ENCODE measurements around the gene CSRP3.

DNA sequence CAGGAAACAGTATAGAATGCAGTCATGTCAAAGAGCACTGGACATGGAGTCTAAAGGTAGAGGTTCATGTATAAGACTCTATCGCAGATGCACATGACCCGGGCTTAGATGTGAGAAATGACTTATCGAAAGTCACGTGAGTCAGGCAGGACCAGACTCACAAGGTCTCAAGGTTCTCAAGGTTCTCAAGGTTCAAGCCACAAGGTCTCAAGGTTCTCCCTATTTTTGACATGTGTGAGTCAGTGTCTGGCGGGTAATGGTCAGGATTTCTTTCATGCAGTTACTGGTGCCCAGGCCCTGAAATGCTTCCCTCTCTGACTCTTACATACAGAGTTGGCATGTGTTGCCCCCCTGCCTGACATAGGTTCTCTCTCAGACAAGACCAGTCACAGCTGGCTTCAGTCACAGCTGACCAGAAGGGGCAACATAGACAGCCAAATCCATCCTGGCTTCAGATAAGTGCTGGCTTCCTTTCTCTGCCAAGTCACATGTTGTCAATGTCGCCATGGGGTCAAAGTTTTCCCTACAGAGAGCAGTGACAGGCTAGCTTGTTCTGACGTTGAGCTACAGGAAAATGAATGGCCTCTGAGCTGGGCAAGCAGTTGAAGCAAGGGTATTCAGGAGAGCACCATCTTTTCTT is 10.1 kb downstream of the CSRP3 start:
- TF ChIP-seq, protein P1, sequence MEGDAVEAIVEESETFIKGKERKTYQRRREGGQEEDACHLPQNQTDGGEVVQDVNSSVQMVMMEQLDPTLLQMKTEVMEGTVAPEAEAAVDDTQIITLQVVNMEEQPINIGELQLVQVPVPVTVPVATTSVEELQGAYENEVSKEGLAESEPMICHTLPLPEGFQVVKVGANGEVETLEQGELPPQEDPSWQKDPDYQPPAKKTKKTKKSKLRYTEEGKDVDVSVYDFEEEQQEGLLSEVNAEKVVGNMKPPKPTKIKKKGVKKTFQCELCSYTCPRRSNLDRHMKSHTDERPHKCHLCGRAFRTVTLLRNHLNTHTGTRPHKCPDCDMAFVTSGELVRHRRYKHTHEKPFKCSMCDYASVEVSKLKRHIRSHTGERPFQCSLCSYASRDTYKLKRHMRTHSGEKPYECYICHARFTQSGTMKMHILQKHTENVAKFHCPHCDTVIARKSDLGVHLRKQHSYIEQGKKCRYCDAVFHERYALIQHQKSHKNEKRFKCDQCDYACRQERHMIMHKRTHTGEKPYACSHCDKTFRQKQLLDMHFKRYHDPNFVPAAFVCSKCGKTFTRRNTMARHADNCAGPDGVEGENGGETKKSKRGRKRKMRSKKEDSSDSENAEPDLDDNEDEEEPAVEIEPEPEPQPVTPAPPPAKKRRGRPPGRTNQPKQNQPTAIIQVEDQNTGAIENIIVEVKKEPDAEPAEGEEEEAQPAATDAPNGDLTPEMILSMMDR (IDR thresholded peaks at IDR 0.05; ENCODE audit: extremely low read depth in 1 of 2, insufficient read depth in 1 of 2, low read depth in 1 of 2, low read length in 2 of 2), result no peak
- TF ChIP-seq POLR2A (IDR thresholded peaks at IDR 0.05; ENCODE audit: low read depth, low read length) (no peak), JUN (IDR thresholded peaks at IDR 0.05; ENCODE audit: borderline replicate concordance, insufficient read depth, insufficient read length, low read depth) (no peak), POLR2AphosphoS5 (IDR thresholded peaks at IDR 0.05; ENCODE audit: insufficient read depth, low read depth, low read length) (no peak), EZH2 (IDR thresholded peaks at IDR 0.05; ENCODE audit: borderline replicate concordance, low read depth, low read length, severe bottlenecking) (no peak), GATA2 (IDR thresholded peaks at IDR 0.05; ENCODE audit: insufficient read depth, insufficient read length, low read depth, low read length) (no peak), MYC (IDR thresholded peaks at IDR 0.05; ENCODE audit: low read depth, low read length) (no peak)
- TF ChIP-seq, protein P2, sequence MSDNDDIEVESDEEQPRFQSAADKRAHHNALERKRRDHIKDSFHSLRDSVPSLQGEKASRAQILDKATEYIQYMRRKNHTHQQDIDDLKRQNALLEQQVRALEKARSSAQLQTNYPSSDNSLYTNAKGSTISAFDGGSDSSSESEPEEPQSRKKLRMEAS (IDR thresholded peaks at IDR 0.05; ENCODE audit: insufficient read depth, insufficient read length), result no peak

Data from endothelial cell of umbilical vein (primary cell).